Measurements from ENCODE around the gene MAP1LC3A.

Gene MAP1LC3A

GRCh38 chr20:34567892-34568865 lies 9.7 kb downstream of the MAP1LC3A start:
- Histone ChIP-seq H3K4me2 (ENCODE audit: insufficient read depth, low read length) (no peak overlapping the region), H3K27ac (ENCODE audit: low read length) (no peak overlapping the region), H3K4me3 (ENCODE audit: low read depth in 1 of 2, low read length in 2 of 2) (no peak overlapping the region), H3K27me3 (ENCODE audit: insufficient read depth, low read length, poor library complexity) (no peaks in the 10 kb centered on the region), H3K79me2 (ENCODE audit: insufficient read depth, low read length) (no peaks in the 10 kb centered on the region), H2AFZ (ENCODE audit: low read depth, low read length) (no peak overlapping the region), H3K36me3 (ENCODE audit: insufficient read depth, low read length) (peaks cover 56% of the 10 kb centered on the region), H3K9me3 (ENCODE audit: insufficient read depth, low read length, severe bottlenecking) (no peaks in the 10 kb centered on the region), H3K9ac (ENCODE audit: low read depth, low read length) (no peak overlapping the region), H4K20me1 (ENCODE audit: insufficient read depth, low read length) (peaks cover 4% of the 10 kb centered on the region; the same call in 1 of the 2 replicates), H3K4me1 (ENCODE audit: insufficient read depth, low read length) (no peaks in the 10 kb centered on the region)
- no peak for DNase-seq
- no peak for ATAC-seq (ENCODE audit: insufficient read depth, low read depth)
- TF ChIP-seq CTCF (IDR thresholded peaks at IDR 0.05; ENCODE audit: borderline replicate concordance, extremely low read depth, low read length, poor library complexity, severe bottlenecking) (no peak), EZH2 (IDR thresholded peaks at IDR 0.05; ENCODE audit: borderline replicate concordance, low read depth, low read length, severe bottlenecking) (no peak)

- Histone ChIP-seq H3K9me3 (ENCODE audit: insufficient read depth, low read length, severe bottlenecking) (no peaks in the 10 kb centered on the region), H3K4me1 (ENCODE audit: insufficient read depth, low read length) (no peaks in the 10 kb centered on the region), H3K36me3 (ENCODE audit: insufficient read depth, low read length) (peaks cover 69% of the 10 kb centered on the region), H3K4me2 (ENCODE audit: insufficient read depth, low read length) (no peak overlapping the region), H3K27ac (ENCODE audit: low read length) (no peak overlapping the region), H3K9ac (ENCODE audit: low read depth, low read length) (no peak overlapping the region), H3K4me3 (ENCODE audit: low read depth in 1 of 2, low read length in 2 of 2) (no peak overlapping the region), H3K79me2 (ENCODE audit: insufficient read depth, low read length) (no peaks in the 10 kb centered on the region), H2AFZ (ENCODE audit: low read depth, low read length) (no peak overlapping the region), H3K27me3 (ENCODE audit: insufficient read depth, low read length, poor library complexity) (no peaks in the 10 kb centered on the region), H4K20me1 (ENCODE audit: insufficient read depth, low read length) (peaks cover 4% of the 10 kb centered on the region; the same call in 1 of the 2 replicates)
- TF ChIP-seq EZH2 (IDR thresholded peaks at IDR 0.05; ENCODE audit: borderline replicate concordance, low read depth, low read length, severe bottlenecking) (no peak), CTCF (IDR thresholded peaks at IDR 0.05; ENCODE audit: borderline replicate concordance, extremely low read depth, low read length, poor library complexity, severe bottlenecking) (no peak)
- no peak for DNase-seq
- ATAC-seq (ENCODE audit: insufficient read depth, low read depth) = no peak
These were observed 11.1 kb downstream of the MAP1LC3A start for GRCh38 chr20:34569598-34569997.

GRCh38 chr20:34570859-34571306 lies 12.4 kb downstream of the MAP1LC3A start:
- Histone ChIP-seq H3K9ac (ENCODE audit: low read depth, low read length) (no peak overlapping the region), H3K79me2 (ENCODE audit: insufficient read depth, low read length) (no peaks in the 10 kb centered on the region), H3K9me3 (ENCODE audit: insufficient read depth, low read length, severe bottlenecking) (no peaks in the 10 kb centered on the region), H3K36me3 (ENCODE audit: insufficient read depth, low read length) (peaks cover 76% of the 10 kb centered on the region), H3K27me3 (ENCODE audit: insufficient read depth, low read length, poor library complexity) (no peaks in the 10 kb centered on the region), H2AFZ (ENCODE audit: low read depth, low read length) (no peak overlapping the region), H3K4me2 (ENCODE audit: insufficient read depth, low read length) (no peak overlapping the region), H3K4me3 (ENCODE audit: low read depth in 1 of 2, low read length in 2 of 2) (no peak overlapping the region), H4K20me1 (ENCODE audit: insufficient read depth, low read length) (no peaks in the 10 kb centered on the region; the same call in 1 of the 2 replicates), H3K4me1 (ENCODE audit: insufficient read depth, low read length) (no peaks in the 10 kb centered on the region), H3K27ac (ENCODE audit: low read length) (no peak overlapping the region)
- peak; percentile 21 for DNase-seq
- ATAC-seq (ENCODE audit: insufficient read depth, low read depth) = no peak
- no peak for TF ChIP-seq EZH2 (IDR thresholded peaks at IDR 0.05; ENCODE audit: borderline replicate concordance, low read depth, low read length, severe bottlenecking)
- no peak for TF ChIP-seq CTCF (IDR thresholded peaks at IDR 0.05; ENCODE audit: borderline replicate concordance, extremely low read depth, low read length, poor library complexity, severe bottlenecking)
